Upper lobe of left lung (tissue), 6 donors: Measurements from ENCODE around the gene ADCY4. TPM values are rescaled to one million over a fixed set of nuclear protein-coding genes. Genes with fewer than 3 reads are reported as not detected.

Experiments used
- ATAC-seq, 2 donors: fragments of 200-7000 bp; cut with Tn5 transposase; one replicate each; pipeline ENCODE4 v1.9.1; 2022; ENCODE audit warnings: mild to moderate bottlenecking in 2 of 2, moderate library complexity in 2 of 2; ENCODE audit not compliant: low FRiP score in 2 of 2
- DNase-seq, 2 donors: peaks; one replicate each; pipeline ENCODE4 v3.0.0-alpha.2; 2019 to 2020
- H3K27ac ChIP-seq, 4 donors: fragments of 200-600 bp; sonication (generic); one replicate each; pipeline ENCODE4 v1.5.1; 2016 to 2019
- H3K27me3 ChIP-seq, 4 donors: fragments of 200-600 bp; sonication (generic); one replicate each; pipeline ENCODE4 v1.5.1; 2017 to 2019
- H3K36me3 ChIP-seq, 4 donors: fragments of 200-600 bp; sonication (generic); one replicate each; pipeline ENCODE4 v1.5.1; 2016 to 2019
- H3K4me1 ChIP-seq, 4 donors: fragments of 200-600 bp; sonication (generic); one replicate each; pipeline ENCODE4 v1.5.1; 2018 to 2019
- H3K4me3 ChIP-seq, 4 donors: fragments of 200-600 bp; sonication (generic); one replicate each; pipeline ENCODE4 v1.5.1; 2017 to 2019; ENCODE audit warnings: mild to moderate bottlenecking in 2 of 4, moderate library complexity in 1 of 4
- H3K9me3 ChIP-seq, 4 donors: fragments of 200-600 bp; sonication (generic); one replicate each; pipeline ENCODE4 v1.5.1; 2018 to 2019
- CTCF ChIP-seq, 6 experiments: fragments of 450-650 bp in 4 of 6; fragments of 200-600 bp in 2 of 6; sonication (generic) in 2 of 6; IDR thresholded peaks; one replicate each; pipeline ENCODE4 v1.5.1; 2016 to 2019; ENCODE audit warnings: antibody characterized with exemption in 6 of 6
- EP300 ChIP-seq, 4 donors: sonication (generic); formaldehyde crosslinking; IDR thresholded peaks; one replicate each; pipeline ENCODE4 v1.5.1; 2017; ENCODE audit warnings: antibody characterized with exemption in 4 of 4, control low read depth in 2 of 4
- POLR2A ChIP-seq, 4 donors: fragments of 450-650 bp; IDR thresholded peaks; one replicate each; pipeline ENCODE4 v1.5.1; 2016 to 2017; ENCODE audit warnings: antibody characterized with exemption in 4 of 4, mild to moderate bottlenecking in 2 of 4
- POLR2AphosphoS5 ChIP-seq, 2 donors: sonication (generic); formaldehyde crosslinking; IDR thresholded peaks; one replicate each; pipeline ENCODE4 v1.5.1; 2017; ENCODE audit warnings: antibody characterized with exemption in 2 of 2
- WGBS, 2 donors: methylation state at CpG; one replicate each; pipeline ENCODE4 v1.1.5; 2017 to 2018; 5-methylcytosine and 5-hydroxymethylcytosine counted together
- total RNA-seq, 6 donors: library from RNA; depleted of rRNA in 4 of 6; stranded (reverse); fragments of >200 nt in 4 of 6; gene quantifications; one replicate each; pipeline versions ENCODE4 v1.1.0 to v1.2.1, GENCODE V29; 2016 to 2021
- donor health status: DM: no; HTN: no; CAD: no; lungs with moderate emphysema.
- donor health status: DM: no; HTN: yes; CAD: no; lungs with severe emphysema.

Gene ADCY4
- total RNA-seq, 6 donors from 2014 or later: 22.4 to 159 (median 43.7) TPM

- Histone ChIP-seq H3K27me3 (no peaks in the 10 kb centered on the region), H3K36me3 (peaks cover 0 to under 1% (median 0%) of the 10 kb centered on the region in 4 donors), H3K27ac (peak overlapping the region; percentile 79 to 93 (median 91)), H3K4me1 (peaks cover 80 to 92% (median 86%) of the 10 kb centered on the region in 4 donors), H3K9me3 (no peaks in the 10 kb centered on the region), H3K4me3 (no peak overlapping the region)
- DNase-seq: no peak
- ATAC-seq: no peak
- WGBS, 2 donors: 67 to 73% methylated on average over 2 of the region's 2 CpGs
- TF ChIP-seq CTCF (IDR thresholded peaks at IDR 0.05): no peak
- no peak for TF ChIP-seq POLR2AphosphoS5 (IDR thresholded peaks at IDR 0.05)
- TF ChIP-seq EP300 (IDR thresholded peaks at IDR 0.05): no peak
- TF ChIP-seq POLR2A (IDR thresholded peaks at IDR 0.05): no peak
Measured at GRCh38 chr14:24313913-24314312, 21.0 kb downstream of the ADCY4 start.

- TF ChIP-seq POLR2A (IDR thresholded peaks at IDR 0.05): peak in 1 of 4 donors; percentile 21
- peak; percentile 75 to 79 for TF ChIP-seq POLR2AphosphoS5 (IDR thresholded peaks at IDR 0.05)
- peak in 1 of 4 donors; percentile 45 for TF ChIP-seq EP300 (IDR thresholded peaks at IDR 0.05)
- TF ChIP-seq CTCF (IDR thresholded peaks at IDR 0.05): no peak
- Histone ChIP-seq H3K4me1 (peaks cover 80 to 99% (median 92%) of the 10 kb centered on the region in 4 donors), H3K9me3 (no peaks in the 10 kb centered on the region), H3K27ac (peak overlapping the region; percentile 79 to 93 (median 91)), H3K36me3 (peaks cover 0 to 5% (median 1%) of the 10 kb centered on the region in 4 donors), H3K4me3 (no peak overlapping the region), H3K27me3 (no peaks in the 10 kb centered on the region)
- DNase-seq: peak in 1 of 2 donors; percentile 81
- peak in 1 of 2 donors; percentile 18 for ATAC-seq
- WGBS, 2 donors: 37 to 50% methylated on average over 9 of the region's 9 CpGs
Measured at GRCh38 chr14:24312736-24313507, 21.9 kb downstream of the ADCY4 start.

GRCh38 chr14:24311837-24312615, 22.8 kb downstream of the ADCY4 start:
- H3K4me3 ChIP-seq: peak overlapping the region; percentile 29 to 58 (median 51)
- H3K27me3 ChIP-seq: no peaks in the 10 kb centered on the region
- DNase-seq (no peak), ATAC-seq (peak; percentile 3 to 5)
- 89 to 100% methylated on average over 1 of the region's 1 CpG for WGBS, 2 donors
- TF ChIP-seq EP300 (IDR thresholded peaks at IDR 0.05) (no peak), CTCF (IDR thresholded peaks at IDR 0.05) (peak in 1 of 6 experiments; percentile 13), POLR2AphosphoS5 (IDR thresholded peaks at IDR 0.05) (peak in 1 of 2 donors; percentile 64)
- H3K27ac ChIP-seq: peak overlapping the region; percentile 79 to 93 (median 91)
- H3K9me3 ChIP-seq: no peaks in the 10 kb centered on the region
- peaks cover 0 to 11% (median 7%) of the 10 kb centered on the region in 4 donors for H3K36me3 ChIP-seq
- H3K4me1 ChIP-seq: peaks cover 79 to 94% (median 86%) of the 10 kb centered on the region in 4 donors

- WGBS, 2 donors: 1 to 50% methylated on average over 4 to 25 of the region's 99 CpGs
Measured at GRCh38 chr14:24310646-24311604, 23.9 kb downstream of the ADCY4 start, which contains the start of gene LTB4R. TSS of gene LTB4R (plus strand) at chr14:24311502. CDS start at chr14:24315652, 4,150 bp downstream.

More at GRCh38 chr14:24310646-24311604, 23.9 kb downstream of the ADCY4 start, which contains the start of gene LTB4R:
- peak within 1 kb of the TSS; percentile 29 to 58 (median 51) for H3K4me3 ChIP-seq
- H3K4me1 ChIP-seq: peaks cover 68 to 83% (median 76%) of the 10 kb centered on the region in 4 donors
- peak; percentile 76 to 85 for ATAC-seq
- peak; percentile 83 to 95 for DNase-seq
- H3K27me3 ChIP-seq: no peaks in the 10 kb centered on the region
- TF ChIP-seq POLR2A (IDR thresholded peaks at IDR 0.05) (peak in 1 of 4 donors; percentile 67), EP300 (IDR thresholded peaks at IDR 0.05) (no peak), CTCF (IDR thresholded peaks at IDR 0.05) (peak; percentile 21 to 89 (median 76)), POLR2AphosphoS5 (IDR thresholded peaks at IDR 0.05) (peak; percentile 40 to 50)
- H3K36me3 ChIP-seq: peaks cover 0 to 22% (median 15%) of the 10 kb centered on the region in 4 donors
- H3K9me3 ChIP-seq: no peaks in the 10 kb centered on the region
- H3K27ac ChIP-seq: peak within 1 kb of the TSS; percentile 79 to 93 (median 91)
